ENCODE measurements around the gene SLC28A2. TPM values are rescaled to one million over a fixed set of nuclear protein-coding genes. Genes with fewer than 3 reads are reported as not detected.
A peak's percentile ranks its signal among the peaks of the same experiment; 100 is the strongest.

Gene SLC28A2
- total RNA-seq, 3 donors from 2014 or later = 1.2 to 3.5 (median 2.6) TPM

GRCh38 chr15:45320581-45321205 lies 68.7 kb downstream of the SLC28A2 start:
- ATAC-seq = peak; percentile 77
- no peak for DNase-seq
- Histone ChIP-seq H3K36me3 (ENCODE audit: low read depth) (no peaks in the 10 kb centered on the region), H3K4me1 (ENCODE audit: low read depth) (no peaks in the 10 kb centered on the region), H3K4me3 (no peak overlapping the region), H3K9me3 (no peaks in the 10 kb centered on the region)
- intact Hi-C loops (cut with DNase I, micrococcal nuclease) = no loop called here
- TF ChIP-seq, protein P1, sequence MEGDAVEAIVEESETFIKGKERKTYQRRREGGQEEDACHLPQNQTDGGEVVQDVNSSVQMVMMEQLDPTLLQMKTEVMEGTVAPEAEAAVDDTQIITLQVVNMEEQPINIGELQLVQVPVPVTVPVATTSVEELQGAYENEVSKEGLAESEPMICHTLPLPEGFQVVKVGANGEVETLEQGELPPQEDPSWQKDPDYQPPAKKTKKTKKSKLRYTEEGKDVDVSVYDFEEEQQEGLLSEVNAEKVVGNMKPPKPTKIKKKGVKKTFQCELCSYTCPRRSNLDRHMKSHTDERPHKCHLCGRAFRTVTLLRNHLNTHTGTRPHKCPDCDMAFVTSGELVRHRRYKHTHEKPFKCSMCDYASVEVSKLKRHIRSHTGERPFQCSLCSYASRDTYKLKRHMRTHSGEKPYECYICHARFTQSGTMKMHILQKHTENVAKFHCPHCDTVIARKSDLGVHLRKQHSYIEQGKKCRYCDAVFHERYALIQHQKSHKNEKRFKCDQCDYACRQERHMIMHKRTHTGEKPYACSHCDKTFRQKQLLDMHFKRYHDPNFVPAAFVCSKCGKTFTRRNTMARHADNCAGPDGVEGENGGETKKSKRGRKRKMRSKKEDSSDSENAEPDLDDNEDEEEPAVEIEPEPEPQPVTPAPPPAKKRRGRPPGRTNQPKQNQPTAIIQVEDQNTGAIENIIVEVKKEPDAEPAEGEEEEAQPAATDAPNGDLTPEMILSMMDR (IDR thresholded peaks at IDR 0.05) = no peak

GRCh38 chr15:45326280-45326679 lies 74.2 kb downstream of the SLC28A2 start:
- DNase-seq (no peak), ATAC-seq (no peak)
- Histone ChIP-seq H3K4me1 (ENCODE audit: low read depth) (no peaks in the 10 kb centered on the region), H3K36me3 (ENCODE audit: low read depth) (no peaks in the 10 kb centered on the region), H3K9me3 (no peaks in the 10 kb centered on the region), H3K4me3 (no peak overlapping the region)
- TF ChIP-seq, protein P1 (IDR thresholded peaks at IDR 0.05) = no peak
- intact Hi-C loops (cut with DNase I, micrococcal nuclease) = no loop called here

GRCh38 chr15:45326741-45327140 lies 74.7 kb downstream of the SLC28A2 start:
- Histone ChIP-seq H3K9me3 (no peaks in the 10 kb centered on the region), H3K4me1 (ENCODE audit: low read depth) (no peaks in the 10 kb centered on the region), H3K36me3 (ENCODE audit: low read depth) (no peaks in the 10 kb centered on the region), H3K4me3 (no peak overlapping the region)
- intact Hi-C loops (cut with DNase I, micrococcal nuclease) = no loop called here
- TF ChIP-seq, protein P1 (IDR thresholded peaks at IDR 0.05) = no peak
- ATAC-seq (no peak), DNase-seq (no peak)

Other genes starting within 250 kb of the SLC28A2 start
- 10 to 100 TPM; 11.7 to 31.1 (median 15.8) TPM for gene SORD, start 229.0 kb upstream of the SLC28A2 start, total RNA-seq
- gene DUOX2, start 138.1 kb upstream of the SLC28A2 start, total RNA-seq = 10 to 100 TPM in 1 of 3 donors, 1 to 10 TPM in 2; 3.1 to 40.1 (median 5.1) TPM
- 1 to 10 TPM in 2 of 3 donors, under 1 TPM in 1; 0.32 to 5.8 (median 1.2) TPM for gene DUOXA2, start 137.9 kb upstream of the SLC28A2 start, total RNA-seq
- gene DUOXA1, start 122.4 kb upstream of the SLC28A2 start, total RNA-seq = 1 to 10 TPM in 2 of 3 donors, under 1 TPM in 1; 0.29 to 1.6 (median 1.6) TPM
- gene DUOX1, start 122.2 kb upstream of the SLC28A2 start, total RNA-seq = 1 to 10 TPM in 1 of 3 donors, under 1 TPM in 2; 0.43 to 1.7 (median 0.70) TPM
- gene SHF, start 64.3 kb upstream of the SLC28A2 start, total RNA-seq = 10 to 100 TPM in 2 of 3 donors, 1 to 10 TPM in 1; 5.4 to 19.2 (median 14.9) TPM
- 10 to 100 TPM in 1 of 3 donors, 1 to 10 TPM in 2; 7.7 to 21.2 (median 8.9) TPM for gene GATM, start 126.3 kb downstream of the SLC28A2 start, total RNA-seq

Measured in mucosa of descending colon (tissue), 3 donors.